HepG2 (cell line): ENCODE measurements around the gene HSD3B7. TPM values are rescaled to one million over a fixed set of nuclear protein-coding genes. Genes with fewer than 3 reads are reported as not detected.

Source experiments
- ARNT2 ChIP-seq: sonication (generic); formaldehyde crosslinking; IDR thresholded peaks from 2 replicates; pipeline ENCODE4 v1.8.0; 2022; ENCODE audit warnings: mild to moderate bottlenecking, low read depth, missing genetic modification reagents, moderate library complexity
- CAMTA2 ChIP-seq: sonication (generic); formaldehyde crosslinking; IDR thresholded peaks from 2 replicates; pipeline ENCODE4 v1.4.0; 2020; ENCODE audit warnings: mild to moderate bottlenecking, missing genetic modification reagents, borderline replicate concordance
- DBP ChIP-seq: sonication (generic); formaldehyde crosslinking; IDR thresholded peaks from 2 replicates; pipeline ENCODE4 v1.4.0; 2020; ENCODE audit warnings: missing genetic modification reagents; ENCODE audit errors: not compliant biosample characterization
- DRAP1 ChIP-seq: IDR thresholded peaks from 2 replicates; pipeline ENCODE4 v1.6.1; 2016; ENCODE audit warnings: missing genetic modification reagents, missing compliant biosample characterization
- EP300 ChIP-seq, 3 experiments: sonication (generic) in 1 of 3; formaldehyde crosslinking in 1 of 3; IDR thresholded peaks; 2 replicates each; pipeline versions ENCODE4 v1.5.1 to v1.6.1; 2011 to 2020; ENCODE audit warnings: low read depth in 2 of 3, low read length in 2 of 3, borderline replicate concordance in 1 of 3, improper control_type of control experiment in 1 of 3, mild to moderate bottlenecking in 1 of 3, missing genetic modification reagents in 1 of 3, moderate library complexity in 1 of 3
- PHF20 ChIP-seq: sonication (generic); formaldehyde crosslinking; IDR thresholded peaks from 2 replicates; pipeline ENCODE4 v1.5.0; 2020; ENCODE audit warnings: mild to moderate bottlenecking, missing genetic modification reagents
- RBM22 ChIP-seq: fragments of 200-400 bp; formaldehyde crosslinking; optimal IDR thresholded peaks from 2 replicates; pipeline ENCODE3; 2017; ENCODE audit warnings: mild to moderate bottlenecking, low read length, moderate library complexity
- ZBTB40 ChIP-seq, 2 experiments: fragments of 450-650 bp in 1 of 2; sonication (generic) in 1 of 2; formaldehyde crosslinking in 1 of 2; IDR thresholded peaks; 2 replicates each; pipeline versions ENCODE4 v1.6.1 to v1.8.0; 2016 to 2022; ENCODE audit warnings: antibody characterized with exemption in 1 of 2, mild to moderate bottlenecking in 1 of 2, missing genetic modification reagents in 1 of 2
- ZNF17 ChIP-seq: sonication (generic); formaldehyde crosslinking; IDR thresholded peaks from 2 replicates; pipeline ENCODE4 v1.5.0; 2020; ENCODE audit warnings: mild to moderate bottlenecking, missing genetic modification reagents
- ZNF3 ChIP-seq: IDR thresholded peaks from 2 replicates; pipeline ENCODE4 v1.7.0; 2017; ENCODE audit warnings: inconsistent platforms
- ZNF547 ChIP-seq: sonication (generic); formaldehyde crosslinking; IDR thresholded peaks from 2 replicates; pipeline ENCODE4 v1.5.1; 2020; ENCODE audit warnings: mild to moderate bottlenecking, missing genetic modification reagents
- ZNF619 ChIP-seq: sonication (generic); formaldehyde crosslinking; IDR thresholded peaks from 2 replicates; pipeline ENCODE4 v1.4.0; 2020; ENCODE audit warnings: mild to moderate bottlenecking, missing genetic modification reagents
- ZNF737 ChIP-seq: sonication (generic); formaldehyde crosslinking; IDR thresholded peaks from 2 replicates; pipeline ENCODE4 v1.5.0; 2020; ENCODE audit warnings: missing genetic modification reagents, mild to moderate bottlenecking, borderline replicate concordance
- polyA plus RNA-seq, 8 experiments: library from polyadenylated mRNA; depleted of rRNA in 3 of 8; stranded (reverse) in 7 of 8; unstranded in 1 of 8; fragments of >200 nt; fragmentation: Illumina TruSeq in 4 of 8; extraction: Trizol in 4 of 8; gene quantifications; 2 replicates each; pipeline versions ENCODE4 v1.2.1 to v1.2.3, GENCODE V29; 2011 to 2016; ENCODE audit warnings: low read depth in 4 of 8, missing spikeins in 1 of 8, mixed read lengths in 1 of 8; ENCODE audit not compliant: insufficient read depth in 1 of 8
- total RNA-seq, 5 experiments: library from RNA; depleted of rRNA; stranded (reverse); fragments of >200 nt; fragmentation: Illumina TruSeq; extraction: Trizol; gene quantifications; 2 replicates each; pipeline ENCODE4 v1.2.3, GENCODE V29; 2016; ENCODE audit warnings: low read depth in 1 of 5
- TF ChIP-seq, protein P1 (sequence below): sonication (generic); formaldehyde crosslinking; IDR thresholded peaks from 2 replicates; pipeline ENCODE4 v1.4.0; 2020; ENCODE audit warnings: mild to moderate bottlenecking, missing genetic modification reagents, borderline replicate concordance

The HSD3B7 gene
- total and polyA plus RNA-seq, 2 of the 13 experiments (the other 11 are each of a cell fraction or from before 2014, with no cell fraction given): 32.9 to 69.7 TPM

- TF ChIP-seq ZNF3 (CRISPR knock-in tag) (no peak), RBM22 (no peak), EP300 (IDR thresholded peaks at IDR 0.05; ENCODE audit: low read depth in 2 of 2, low read length in 2 of 2) (no peak), EP300 (CRISPR knock-in tag; IDR thresholded peaks at IDR 0.05; ENCODE audit: borderline replicate concordance) (no peak), ZNF547 (CRISPR knock-in tag) (no peak), DBP (CRISPR knock-in tag) (no peak), ARNT2 (CRISPR knock-in tag) (peak; percentile 57; the same call in 1 of the 2 replicates), PHF20 (CRISPR knock-in tag) (0 out of 2 replicates have a peak, but pooled peaks have one; percentile 36), CAMTA2 (CRISPR knock-in tag) (peak; percentile 20; the same call in 1 of the 2 replicates), ZNF737 (CRISPR knock-in tag) (no peak; the same call in 1 of the 2 replicates), ZBTB40 (IDR thresholded peaks at IDR 0.05) (no peak), ZBTB40 (CRISPR knock-in tag; IDR thresholded peaks at IDR 0.05) (peak; percentile 44; the same call in 1 of the 2 replicates), ZNF619 (no peak; the same call in 1 of the 2 replicates), ZNF17 (CRISPR knock-in tag) (0 out of 2 replicates have a peak, but pooled peaks have one; percentile 51), DRAP1 (peak; percentile 97)
- TF ChIP-seq, protein P1, sequence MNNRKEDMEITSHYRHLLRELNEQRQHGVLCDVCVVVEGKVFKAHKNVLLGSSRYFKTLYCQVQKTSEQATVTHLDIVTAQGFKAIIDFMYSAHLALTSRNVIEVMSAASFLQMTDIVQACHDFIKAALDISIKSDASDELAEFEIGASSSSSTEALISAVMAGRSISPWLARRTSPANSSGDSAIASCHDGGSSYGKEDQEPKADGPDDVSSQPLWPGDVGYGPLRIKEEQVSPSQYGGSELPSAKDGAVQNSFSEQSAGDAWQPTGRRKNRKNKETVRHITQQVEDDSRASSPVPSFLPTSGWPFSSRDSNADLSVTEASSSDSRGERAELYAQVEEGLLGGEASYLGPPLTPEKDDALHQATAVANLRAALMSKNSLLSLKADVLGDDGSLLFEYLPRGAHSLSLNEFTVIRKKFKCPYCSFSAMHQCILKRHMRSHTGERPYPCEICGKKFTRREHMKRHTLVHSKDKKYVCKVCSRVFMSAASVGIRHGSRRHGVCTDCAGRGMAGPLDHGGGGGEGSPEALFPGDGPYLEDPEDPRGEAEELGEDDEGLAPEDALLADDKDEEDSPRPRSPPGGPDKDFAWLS: no peak
Measured at GRCh38 chr16:31033709-31034492, 48.9 kb downstream of the HSD3B7 start (continued).
